Measurements from ENCODE around the gene LIMK1.
"Not testable (repeated sequence)": the region's sequence is repeated elsewhere in the genome, so short reads cannot be mapped to it uniquely, and the experiment has no call there.

LIMK1 gene

GRCh38 chr7:74149603-74150002 lies 66.0 kb downstream of the LIMK1 start:
- TF ChIP-seq CTCF (IDR thresholded peaks at IDR 0.05; ENCODE audit: extremely low read depth, missing control alignments): no peak
- DNase-seq (ENCODE audit: low spot score): no peak

- no peak for TF ChIP-seq CTCF (IDR thresholded peaks at IDR 0.05; ENCODE audit: extremely low read depth, missing control alignments)
- DNase-seq (ENCODE audit: low spot score): no peak
Measured at GRCh38 chr7:74153736-74154135, 70.1 kb downstream of the LIMK1 start.

- DNase-seq (ENCODE audit: low spot score): no peak
- no peak for TF ChIP-seq CTCF (IDR thresholded peaks at IDR 0.05; ENCODE audit: extremely low read depth, missing control alignments)
Measured at GRCh38 chr7:74155810-74156395, 72.3 kb downstream of the LIMK1 start.

- TF ChIP-seq CTCF (IDR thresholded peaks at IDR 0.05; ENCODE audit: extremely low read depth, missing control alignments): no peak
- no peak for DNase-seq (ENCODE audit: low spot score)
Measured at GRCh38 chr7:74157605-74158004, 74.0 kb downstream of the LIMK1 start.

- TF ChIP-seq CTCF (IDR thresholded peaks at IDR 0.05; ENCODE audit: extremely low read depth, missing control alignments): peak; percentile 22
- DNase-seq (ENCODE audit: low spot score): no peak
Measured at GRCh38 chr7:74164985-74165456, 81.4 kb downstream of the LIMK1 start.

GRCh38 chr7:74165867-74166593 lies 82.4 kb downstream of the LIMK1 start:
- DNase-seq (ENCODE audit: low spot score): no peak
- no peak for TF ChIP-seq CTCF (IDR thresholded peaks at IDR 0.05; ENCODE audit: extremely low read depth, missing control alignments)

- not testable (repeated sequence) for DNase-seq (ENCODE audit: low spot score)
Measured at GRCh38 chr7:74167324-74167723, 83.7 kb downstream of the LIMK1 start.
